ENCODE measurements around the gene PRSS35. TPM values are rescaled to one million over a fixed set of nuclear protein-coding genes. Genes with fewer than 3 reads are reported as not detected.
"Not testable (repeated sequence)": the region's sequence is repeated elsewhere in the genome, so short reads cannot be mapped to it uniquely, and the experiment has no call there.

The PRSS35 gene
- total RNA-seq, 2 experiments from 2014 or later: not detected

DNA sequence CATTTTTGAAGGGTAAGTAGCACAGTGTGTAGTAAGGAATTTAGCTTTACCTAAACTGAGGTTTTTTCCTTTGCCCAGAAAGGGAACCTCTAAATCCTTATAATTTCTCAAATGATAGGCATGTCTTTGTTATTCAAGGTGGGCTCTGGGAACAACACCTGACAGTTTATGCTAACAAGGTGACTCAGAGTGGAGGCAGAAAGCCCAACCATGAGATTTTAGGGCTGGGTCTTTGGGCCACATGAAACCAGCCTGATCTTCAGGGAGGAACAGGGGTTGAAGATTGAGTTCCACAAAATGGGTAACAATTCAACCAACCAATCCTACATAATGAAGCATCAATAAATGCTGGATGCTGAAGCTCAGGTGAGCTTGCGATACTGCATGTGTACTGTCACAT is 46.6 kb downstream of the PRSS35 start:
- Histone ChIP-seq H2AFZ (ENCODE audit: low read length) (no peak overlapping the region), H3K27ac (ENCODE audit: low read depth, low read length, poor library complexity, severe bottlenecking) (no peak overlapping the region), H3K4me2 (ENCODE audit: low read length) (no peak overlapping the region), H3K79me2 (ENCODE audit: insufficient read depth, low read depth, low read length) (no peaks in the 10 kb centered on the region), H3K9me3 (ENCODE audit: low read length) (no peaks in the 10 kb centered on the region), H3K4me3 (ENCODE audit: low read depth, low read length, poor library complexity, severe bottlenecking) (no peak overlapping the region), H3K9me2 (ENCODE audit: insufficient read depth, low read length) (no peaks in the 10 kb centered on the region), H3K36me3 (ENCODE audit: insufficient read depth, low read length) (no peaks in the 10 kb centered on the region), H3K4me1 (ENCODE audit: insufficient read depth, low read length, poor library complexity, severe bottlenecking) (no peaks in the 10 kb centered on the region), H4K20me1 (ENCODE audit: insufficient read depth, low read length) (no peaks in the 10 kb centered on the region)
- no peak for TF ChIP-seq EZH2phosphoT487 (IDR thresholded peaks at IDR 0.05; ENCODE audit: borderline replicate concordance, low read depth, low read length)
- TF ChIP-seq, protein P1, sequence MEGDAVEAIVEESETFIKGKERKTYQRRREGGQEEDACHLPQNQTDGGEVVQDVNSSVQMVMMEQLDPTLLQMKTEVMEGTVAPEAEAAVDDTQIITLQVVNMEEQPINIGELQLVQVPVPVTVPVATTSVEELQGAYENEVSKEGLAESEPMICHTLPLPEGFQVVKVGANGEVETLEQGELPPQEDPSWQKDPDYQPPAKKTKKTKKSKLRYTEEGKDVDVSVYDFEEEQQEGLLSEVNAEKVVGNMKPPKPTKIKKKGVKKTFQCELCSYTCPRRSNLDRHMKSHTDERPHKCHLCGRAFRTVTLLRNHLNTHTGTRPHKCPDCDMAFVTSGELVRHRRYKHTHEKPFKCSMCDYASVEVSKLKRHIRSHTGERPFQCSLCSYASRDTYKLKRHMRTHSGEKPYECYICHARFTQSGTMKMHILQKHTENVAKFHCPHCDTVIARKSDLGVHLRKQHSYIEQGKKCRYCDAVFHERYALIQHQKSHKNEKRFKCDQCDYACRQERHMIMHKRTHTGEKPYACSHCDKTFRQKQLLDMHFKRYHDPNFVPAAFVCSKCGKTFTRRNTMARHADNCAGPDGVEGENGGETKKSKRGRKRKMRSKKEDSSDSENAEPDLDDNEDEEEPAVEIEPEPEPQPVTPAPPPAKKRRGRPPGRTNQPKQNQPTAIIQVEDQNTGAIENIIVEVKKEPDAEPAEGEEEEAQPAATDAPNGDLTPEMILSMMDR (conservative IDR thresholded peaks at IDR 0.05; ENCODE audit: low read length): no peak
- CTCF ChIA-PET (ENCODE audit: unreplicated experiment): no interaction called here
- intact Hi-C loops (cut with micrococcal nuclease; ENCODE audit: unreplicated experiment): no loop called here
- BruUV-seq (replicated peaks): no TSS peak
- no peak for DNase-seq (ENCODE audit: low spot score)
- POLR2A ChIA-PET: interaction anchor here (0.6 kb wide), 1 partner anchor 183 kb away, joined by 3 read pairs; no protein-coding TSS in a partner anchor

DNA sequence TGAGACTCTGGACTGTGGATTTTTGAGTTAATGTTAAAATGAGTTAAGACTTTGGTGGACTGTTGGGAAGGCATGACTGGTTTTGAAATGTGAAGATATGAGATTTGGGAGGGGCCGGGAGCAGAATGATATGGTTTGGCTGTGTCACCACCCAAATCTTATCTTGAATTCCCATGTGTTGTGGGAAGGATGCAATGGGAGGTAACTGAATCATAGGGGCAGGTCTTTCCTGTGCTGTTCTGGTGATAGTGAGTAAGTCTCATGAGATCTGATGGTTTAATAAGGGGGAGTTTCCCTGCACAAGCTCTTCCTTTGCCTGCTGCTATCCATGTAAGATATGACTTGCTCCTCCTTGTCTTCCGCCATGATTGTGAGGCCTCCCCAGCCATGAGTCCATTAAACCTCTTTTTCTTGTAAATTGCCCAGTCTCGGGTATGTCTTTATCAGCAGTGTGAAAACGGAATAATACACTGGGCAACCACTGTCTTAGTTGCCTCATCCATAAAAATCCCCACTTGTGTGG is 59.4 kb downstream of the PRSS35 start:
- POLR2A ChIA-PET; H3K4me2 ChIP-seq (ENCODE audit: low read length); BruUV-seq (replicated peaks); H3K27ac ChIP-seq (ENCODE audit: low read depth, low read length, poor library complexity, severe bottlenecking); DNase-seq (ENCODE audit: low spot score); H3K4me3 ChIP-seq (ENCODE audit: low read depth, low read length, poor library complexity, severe bottlenecking); intact Hi-C loops (cut with micrococcal nuclease; ENCODE audit: unreplicated experiment); H3K9me3 ChIP-seq (ENCODE audit: low read length); H3K4me1 ChIP-seq (ENCODE audit: insufficient read depth, low read length, poor library complexity, severe bottlenecking); H3K79me2 ChIP-seq (ENCODE audit: insufficient read depth, low read depth, low read length); H3K9me2 ChIP-seq (ENCODE audit: insufficient read depth, low read length); CTCF ChIA-PET (ENCODE audit: unreplicated experiment); H4K20me1 ChIP-seq (ENCODE audit: insufficient read depth, low read length); H2AFZ ChIP-seq (ENCODE audit: low read length); H3K36me3 ChIP-seq (ENCODE audit: insufficient read depth, low read length): not testable (repeated sequence)

DNA sequence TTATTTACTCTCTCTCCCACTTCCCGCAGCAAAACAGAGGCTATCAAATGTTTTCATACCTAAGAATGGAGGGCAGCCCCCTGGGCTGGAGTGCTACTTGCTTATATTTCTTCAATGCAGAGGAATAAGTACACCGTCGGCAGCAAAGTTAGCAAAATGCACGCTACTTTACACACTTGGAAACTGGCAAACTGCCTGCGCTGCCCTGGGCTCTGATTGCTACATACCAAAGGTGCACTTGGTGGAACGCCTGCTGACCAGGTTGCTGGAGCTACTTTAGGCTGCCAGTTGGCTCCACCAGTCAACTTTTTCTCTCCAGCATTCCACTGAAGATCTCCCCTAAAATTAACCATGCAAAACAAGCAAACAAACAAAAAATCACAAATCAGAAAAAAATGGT is 62.4 kb downstream of the PRSS35 start:
- H3K9me2 ChIP-seq (ENCODE audit: insufficient read depth, low read length): no peaks in the 10 kb centered on the region
- no peaks in the 10 kb centered on the region for H3K36me3 ChIP-seq (ENCODE audit: insufficient read depth, low read length)
- no peak overlapping the region for H2AFZ ChIP-seq (ENCODE audit: low read length)
- BruUV-seq (replicated peaks): no TSS peak
- DNase-seq (ENCODE audit: low spot score): no peak
- intact Hi-C loops (cut with micrococcal nuclease; ENCODE audit: unreplicated experiment): no loop called here
- no peak overlapping the region for H3K4me3 ChIP-seq (ENCODE audit: low read depth, low read length, poor library complexity, severe bottlenecking)
- H3K9me3 ChIP-seq (ENCODE audit: low read length): no peaks in the 10 kb centered on the region
- H3K4me1 ChIP-seq (ENCODE audit: insufficient read depth, low read length, poor library complexity, severe bottlenecking): no peaks in the 10 kb centered on the region
- H3K27ac ChIP-seq (ENCODE audit: low read depth, low read length, poor library complexity, severe bottlenecking): no peak overlapping the region
- TF ChIP-seq EZH2phosphoT487 (IDR thresholded peaks at IDR 0.05; ENCODE audit: borderline replicate concordance, low read depth, low read length): no peak
- TF ChIP-seq, protein P1 (conservative IDR thresholded peaks at IDR 0.05; ENCODE audit: low read length): no peak
- CTCF ChIA-PET (ENCODE audit: unreplicated experiment): no interaction called here
- POLR2A ChIA-PET: interaction anchor here (0.6 to 1.2 kb wide), 2 partner anchors 231 to 1957 kb away, joined by 3 to 4 read pairs; no protein-coding TSS in a partner anchor
- no peak overlapping the region for H3K4me2 ChIP-seq (ENCODE audit: low read length)
- H3K79me2 ChIP-seq (ENCODE audit: insufficient read depth, low read depth, low read length): no peaks in the 10 kb centered on the region
- H4K20me1 ChIP-seq (ENCODE audit: insufficient read depth, low read length): no peaks in the 10 kb centered on the region

Other genes starting within 250 kb of the PRSS35 start
- not detected in 2 replicates for gene ME1, start 81.5 kb upstream of the PRSS35 start, total RNA-seq (2014; rRNA removed; shearing (Covaris generic))
- gene ME1, start 81.5 kb upstream of the PRSS35 start, total RNA-seq (2022): not detected in 2 replicates
- gene SNAP91, start 196.6 kb downstream of the PRSS35 start, total RNA-seq (2014; rRNA removed; shearing (Covaris generic)): not detected in 2 replicates
- gene SNAP91, start 196.6 kb downstream of the PRSS35 start, total RNA-seq (2022): not detected in 2 replicates